ENCODE results near the gene ZNF831. TPM values are rescaled to one million over a fixed set of nuclear protein-coding genes. Genes with fewer than 3 reads are reported as not detected.

Gene ZNF831
- total RNA-seq, 1 experiment from 2014 or later: not detected

GRCh38 chr20:59127839-59128238, 35.8 kb upstream of the ZNF831 start:
- ChIA-PET CTCF (no interaction called here), POLR2A (interaction anchor here (0.7 kb wide), 1 partner anchor 18 kb away, joined by 3 read pairs; no protein-coding TSS in a partner anchor)
- TF ChIP-seq CTCF (IDR thresholded peaks at IDR 0.05; ENCODE audit: unreplicated experiment): no peak
- Mint-ChIP-seq H3K4me3 (ENCODE audit: unreplicated experiment) (no peak overlapping the region), H3K4me1 (ENCODE audit: insufficient read depth, unreplicated experiment) (no peaks in the 10 kb centered on the region), H3K27ac (ENCODE audit: low read depth, unreplicated experiment) (no peak overlapping the region), H3K9me3 (ENCODE audit: unreplicated experiment) (no peaks in the 10 kb centered on the region), H3K36me3 (ENCODE audit: insufficient read depth, unreplicated experiment) (no peaks in the 10 kb centered on the region), H3K27me3 (ENCODE audit: insufficient read depth, unreplicated experiment) (peaks cover 39% of the 10 kb centered on the region)
- DNase-seq (ENCODE audit: unreplicated experiment): no peak
- BruUV-seq (replicated peaks): no TSS peak
- intact Hi-C loops (cut with micrococcal nuclease): no loop called here

- CTCF ChIA-PET: interaction anchor here (0.9 kb wide), 1 partner anchor 38 kb away, joined by 5 read pairs; no protein-coding TSS in a partner anchor
- Mint-ChIP-seq H3K4me1 (ENCODE audit: insufficient read depth, unreplicated experiment) (no peaks in the 10 kb centered on the region), H3K36me3 (ENCODE audit: insufficient read depth, unreplicated experiment) (no peaks in the 10 kb centered on the region), H3K27ac (ENCODE audit: low read depth, unreplicated experiment) (no peak overlapping the region), H3K27me3 (ENCODE audit: insufficient read depth, unreplicated experiment) (peaks cover 34% of the 10 kb centered on the region), H3K9me3 (ENCODE audit: unreplicated experiment) (peaks cover 5% of the 10 kb centered on the region), H3K4me3 (ENCODE audit: unreplicated experiment) (no peak overlapping the region)
- no TSS peak for BruUV-seq (replicated peaks)
- intact Hi-C loops (cut with micrococcal nuclease): no loop called here
- DNase-seq (ENCODE audit: unreplicated experiment): no peak
- POLR2A ChIA-PET: interaction anchor here (0.8 kb wide), 1 partner anchor 279 kb away, joined by 3 read pairs; the partner anchor contains the start of gene GNAS
- no peak for TF ChIP-seq CTCF (IDR thresholded peaks at IDR 0.05; ENCODE audit: unreplicated experiment)
Measured at GRCh38 chr20:59131551-59132285, 31.9 kb upstream of the ZNF831 start.

- H3K4me3 Mint-ChIP-seq (ENCODE audit: unreplicated experiment): no peak overlapping the region
- ChIA-PET POLR2A (no interaction called here), CTCF (interaction anchor here (0.6 to 0.7 kb wide), 2 partner anchors 13 to 15 kb away, joined by 3 read pairs; no protein-coding TSS in a partner anchor)
- BruUV-seq (replicated peaks): no TSS peak
- intact Hi-C loops (cut with micrococcal nuclease): no loop called here
- H3K4me1 Mint-ChIP-seq (ENCODE audit: insufficient read depth, unreplicated experiment): no peaks in the 10 kb centered on the region
- H3K9me3 Mint-ChIP-seq (ENCODE audit: unreplicated experiment): peaks cover 5% of the 10 kb centered on the region
- TF ChIP-seq CTCF (IDR thresholded peaks at IDR 0.05; ENCODE audit: unreplicated experiment): no peak
- DNase-seq (ENCODE audit: unreplicated experiment): no peak
- peaks cover 42% of the 10 kb centered on the region for H3K27me3 Mint-ChIP-seq (ENCODE audit: insufficient read depth, unreplicated experiment)
- H3K36me3 Mint-ChIP-seq (ENCODE audit: insufficient read depth, unreplicated experiment): no peaks in the 10 kb centered on the region
- H3K27ac Mint-ChIP-seq (ENCODE audit: low read depth, unreplicated experiment): no peak overlapping the region
Measured at GRCh38 chr20:59134182-59134581, 29.4 kb upstream of the ZNF831 start.

- POLR2A ChIA-PET: interaction anchor here (0.9 to 1.0 kb wide), 2 partner anchors 17 to 18 kb away, joined by 3 to 4 read pairs; no protein-coding TSS in a partner anchor
- TF ChIP-seq CTCF (IDR thresholded peaks at IDR 0.05; ENCODE audit: unreplicated experiment): no peak
- no peak overlapping the region for H3K27ac Mint-ChIP-seq (ENCODE audit: low read depth, unreplicated experiment)
- H3K27me3 Mint-ChIP-seq (ENCODE audit: insufficient read depth, unreplicated experiment): peaks cover 42% of the 10 kb centered on the region
- no peaks in the 10 kb centered on the region for H3K4me1 Mint-ChIP-seq (ENCODE audit: insufficient read depth, unreplicated experiment)
- H3K9me3 Mint-ChIP-seq (ENCODE audit: unreplicated experiment): peaks cover 5% of the 10 kb centered on the region
- DNase-seq (ENCODE audit: unreplicated experiment): peak; percentile 17
- no peak overlapping the region for H3K4me3 Mint-ChIP-seq (ENCODE audit: unreplicated experiment)
- BruUV-seq (replicated peaks): no TSS peak
- intact Hi-C loops (cut with micrococcal nuclease): no loop called here
- CTCF ChIA-PET: interaction anchor here (0.6 to 1.9 kb wide), 5 partner anchors 18 to 87 kb away, joined by 3 to 9 read pairs (median 3); no protein-coding TSS in a partner anchor
- H3K36me3 Mint-ChIP-seq (ENCODE audit: insufficient read depth, unreplicated experiment): no peaks in the 10 kb centered on the region
Measured at GRCh38 chr20:59135093-59135492, 28.5 kb upstream of the ZNF831 start.

Measured in MCF 10A (cell line).